Measurements from ENCODE around the gene GGCX.
A peak's percentile ranks its signal among the peaks of the same experiment; 100 is the strongest.
"Not testable (repeated sequence)": the region's sequence is repeated elsewhere in the genome, so short reads cannot be mapped to it uniquely, and the experiment has no call there.

The GGCX gene

DNA sequence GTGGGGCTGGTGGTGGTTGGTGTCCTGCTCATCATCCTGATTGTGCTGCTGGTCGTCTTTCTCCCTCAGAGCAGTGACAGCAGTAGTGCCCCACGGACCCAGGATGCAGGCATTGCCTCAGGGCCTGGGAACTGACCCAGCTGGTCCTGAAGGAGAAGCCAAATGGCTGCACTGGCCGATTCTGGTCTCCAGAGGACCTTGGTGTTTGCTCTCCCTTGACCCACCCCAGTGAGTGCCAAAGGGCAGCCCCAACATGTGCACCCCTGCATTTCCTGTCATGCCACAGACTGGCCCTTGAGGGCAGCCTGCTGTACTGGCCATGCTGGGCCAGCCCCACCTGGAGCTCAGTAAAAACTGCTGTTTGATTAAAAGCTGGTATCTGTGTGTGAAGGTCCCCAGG lies 31.7 kb upstream of the GGCX start:
- no peak for DNase-seq

DNA sequence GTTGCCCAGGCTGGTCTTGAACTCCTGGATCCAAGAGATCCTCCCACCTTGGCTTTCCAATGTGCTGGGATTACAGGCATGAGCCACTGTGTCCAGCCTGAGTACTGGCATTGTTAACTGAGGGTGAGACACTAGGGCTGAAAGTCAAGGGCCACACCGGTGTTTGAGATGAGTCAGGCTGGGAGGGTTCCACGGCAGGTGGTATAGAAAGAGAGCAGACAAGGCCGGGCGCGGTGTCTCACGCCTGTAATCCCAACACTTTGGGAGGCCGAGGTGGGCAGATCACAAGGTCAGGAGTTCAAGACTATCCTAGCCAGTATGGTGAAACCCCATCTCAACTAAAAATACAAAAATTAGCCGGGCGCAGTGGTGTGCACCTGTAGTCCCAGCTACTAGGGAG lies 31.0 kb upstream of the GGCX start:
- DNase-seq = not testable (repeated sequence)

DNA sequence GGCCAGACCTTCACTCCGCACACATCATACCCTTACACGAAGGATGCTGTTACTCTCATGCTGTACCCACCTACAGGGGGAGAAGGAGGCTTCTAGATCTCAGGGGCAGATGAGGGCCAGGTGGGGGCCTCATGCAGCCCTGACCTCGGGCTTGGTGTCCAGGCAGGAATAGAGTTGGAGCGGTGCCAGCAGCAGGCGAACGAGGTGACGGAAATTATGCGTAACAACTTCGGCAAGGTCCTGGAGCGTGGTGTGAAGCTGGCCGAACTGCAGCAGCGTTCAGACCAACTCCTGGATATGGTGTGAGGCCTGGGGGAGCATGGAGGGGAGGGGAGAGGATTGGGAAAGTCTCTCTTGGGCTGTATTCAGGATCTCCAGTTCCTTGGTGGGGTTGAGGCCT lies 30.3 kb upstream of the GGCX start:
- DNase-seq = no peak

DNA sequence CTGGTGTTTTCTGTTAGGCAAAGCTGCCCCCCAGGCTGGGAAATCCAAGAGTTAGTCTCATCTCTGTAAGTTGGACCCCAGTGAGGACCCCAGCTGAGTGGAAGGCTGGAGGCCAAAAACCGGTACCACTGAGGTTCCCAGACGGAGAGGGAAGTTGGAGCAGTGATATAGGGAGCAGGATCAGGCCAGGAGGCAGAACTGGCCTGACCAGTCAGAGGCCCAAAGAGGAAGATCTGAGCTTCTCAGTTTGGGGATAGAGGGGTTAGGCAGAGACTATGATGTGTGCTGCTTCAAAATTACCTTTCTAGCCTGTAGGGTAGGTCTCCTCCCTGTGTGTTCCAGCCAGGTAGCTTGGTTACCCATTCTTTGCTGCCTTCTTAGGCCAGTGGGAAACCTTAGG lies 29.7 kb upstream of the GGCX start:
- no peak for DNase-seq

DNA sequence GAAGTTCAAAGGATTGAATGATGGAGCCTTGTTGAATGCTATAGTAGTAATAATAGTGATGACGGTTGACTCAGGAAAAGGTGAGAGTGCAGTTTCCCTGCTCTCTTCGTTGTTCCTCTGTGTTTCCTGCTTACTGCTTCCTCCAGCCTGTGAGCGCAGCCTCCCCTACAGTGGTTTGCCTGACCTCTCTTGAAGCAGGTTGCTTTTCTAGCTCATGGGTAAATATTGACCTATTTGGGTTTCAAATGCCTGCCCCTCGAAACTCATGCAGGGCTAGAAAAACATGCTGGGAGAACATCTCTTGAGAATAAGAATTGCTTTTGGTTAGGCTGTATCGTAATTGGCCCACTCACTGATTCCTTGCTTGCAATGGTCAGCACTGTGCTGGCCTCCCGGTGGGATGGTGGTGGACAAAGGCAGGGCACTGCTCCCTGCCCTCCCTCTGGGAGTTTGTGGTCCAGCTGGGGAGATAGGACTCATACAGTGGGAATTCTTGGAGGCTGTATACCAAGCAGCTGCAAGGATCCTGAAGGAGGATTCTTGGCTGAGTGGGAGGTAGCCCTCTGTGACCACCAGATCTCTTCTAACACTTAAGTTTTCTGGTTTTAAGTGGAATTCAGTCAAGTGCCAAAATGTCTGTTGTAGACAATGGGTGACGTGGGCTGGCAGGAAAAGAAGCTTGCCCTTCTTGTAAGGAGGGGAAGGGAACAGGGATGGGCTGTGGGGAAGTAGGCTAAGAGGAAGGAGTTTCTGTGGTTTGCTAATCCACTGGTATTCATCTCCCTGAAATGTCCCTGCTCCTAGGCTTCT lies 28.9 kb upstream of the GGCX start:
- DNase-seq = no peak

DNA sequence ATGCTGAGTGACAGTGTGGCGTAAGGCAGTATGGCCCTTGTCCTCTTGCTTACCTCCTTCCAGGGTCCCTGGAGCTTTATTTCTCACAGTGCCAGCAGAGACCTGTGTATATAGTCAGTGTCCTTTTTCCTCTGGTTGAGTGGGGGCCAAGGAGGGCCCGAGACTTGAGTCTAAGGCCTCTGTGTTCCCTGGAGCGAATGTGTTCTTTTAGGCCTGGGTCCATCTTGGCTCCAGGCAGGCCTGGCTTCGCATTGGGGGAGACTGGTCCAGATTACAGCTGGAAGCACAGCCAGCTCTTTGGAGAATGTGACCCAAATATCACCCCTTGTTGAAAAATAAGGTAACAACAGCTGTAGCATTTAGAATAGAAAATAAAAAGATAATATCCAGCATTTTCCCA lies 27.9 kb upstream of the GGCX start:
- no peak for DNase-seq

DNA sequence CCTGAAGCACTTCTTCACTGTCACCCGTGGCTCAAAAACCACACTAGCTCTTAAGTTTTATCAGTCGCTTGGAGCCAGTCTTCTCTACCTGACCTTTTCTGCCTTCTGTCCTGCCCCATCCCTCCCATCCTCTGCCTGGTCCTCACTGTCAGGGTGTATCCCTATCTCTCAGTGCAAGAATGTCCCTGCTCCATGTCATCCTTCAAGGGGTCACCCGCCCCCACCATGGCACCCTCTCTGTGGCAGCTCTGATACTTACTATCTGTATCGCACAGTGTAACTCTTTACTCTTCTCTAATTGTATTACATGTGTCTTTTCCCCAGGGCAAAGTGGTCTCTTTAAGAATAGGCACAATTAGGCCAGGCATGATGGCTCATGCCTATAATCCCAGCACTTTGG lies 27.4 kb upstream of the GGCX start:
- DNase-seq = no peak

DNA sequence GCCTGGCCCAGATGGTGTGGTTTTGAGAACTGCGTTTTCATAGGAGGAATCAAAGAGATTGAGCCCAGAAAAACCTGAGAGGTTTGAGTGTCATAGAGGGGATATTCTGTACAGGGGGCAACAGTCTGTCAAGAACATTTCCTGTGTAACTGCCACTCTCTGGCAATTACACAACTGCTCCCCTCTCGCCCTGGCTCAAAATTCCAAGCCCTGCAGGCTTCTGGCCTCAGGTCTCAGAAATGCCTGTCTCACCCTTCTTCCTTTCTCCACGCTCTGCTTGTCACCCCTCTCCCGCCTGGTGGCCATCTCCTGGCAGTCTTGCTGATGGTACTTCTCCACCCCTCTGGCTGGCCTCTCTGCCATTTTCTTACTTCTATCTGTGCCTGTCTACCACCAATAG lies 26.9 kb upstream of the GGCX start:
- DNase-seq = no peak

DNA sequence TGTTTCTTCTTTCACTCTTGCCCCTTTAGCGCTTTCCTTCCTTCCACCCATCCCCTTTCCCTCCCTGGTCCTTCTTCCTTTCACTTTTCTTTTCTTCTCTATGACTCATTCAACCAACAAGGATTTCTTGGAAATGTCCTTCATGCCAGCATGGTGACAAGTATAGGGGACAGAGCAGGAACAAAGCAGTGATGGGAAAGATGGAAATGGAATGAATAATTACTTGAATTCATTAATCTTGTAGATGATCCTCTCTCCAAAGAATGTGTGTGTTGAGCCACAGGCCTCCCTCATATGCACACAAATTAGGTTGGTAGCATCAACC lies 24.4 kb upstream of the GGCX start:
- no peak for DNase-seq

DNA sequence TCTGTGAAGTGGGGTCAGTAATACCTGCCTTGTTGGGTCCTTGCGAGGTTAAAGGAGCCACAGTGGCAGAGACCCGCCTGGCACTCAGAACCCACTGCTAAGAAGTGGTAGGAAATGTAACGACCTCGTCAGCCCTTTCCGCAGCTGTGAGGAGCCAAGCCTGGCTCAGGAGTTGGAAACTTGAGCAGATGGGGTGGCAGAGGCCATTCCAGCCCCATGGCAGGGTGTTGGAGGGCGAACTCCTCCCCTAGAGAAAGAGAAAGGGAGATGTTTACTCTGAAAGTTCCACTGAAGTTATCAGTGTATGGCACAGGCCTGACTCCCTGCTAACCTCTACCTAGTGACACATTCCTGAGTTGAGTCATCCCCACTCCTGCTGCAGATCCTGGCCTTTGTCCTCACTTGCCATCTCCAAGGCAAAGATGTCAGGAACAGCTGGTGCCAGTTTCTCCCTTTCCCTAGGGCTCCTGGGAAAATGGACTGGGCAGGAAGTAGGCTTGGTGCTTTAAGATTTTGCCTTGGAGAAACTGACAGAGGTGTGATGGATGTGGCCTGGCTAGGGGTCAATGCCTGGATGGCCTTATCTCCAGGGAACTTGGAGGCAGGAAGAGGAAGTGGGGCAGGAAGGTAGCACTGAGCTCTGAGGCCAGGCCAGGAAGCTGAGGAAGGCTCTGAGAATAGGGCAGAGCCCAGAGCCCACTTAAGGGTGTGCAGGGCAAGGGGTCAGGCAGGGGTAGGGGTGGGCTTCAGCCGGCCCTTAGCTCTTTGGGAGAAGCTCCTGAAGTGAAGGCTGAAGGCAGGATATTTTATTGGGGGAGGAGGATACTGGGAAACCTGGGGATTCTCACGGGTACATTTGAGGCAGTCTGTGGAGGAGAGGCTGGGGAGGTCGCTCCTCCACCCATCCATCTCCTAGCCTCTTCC lies 23.8 kb upstream of the GGCX start:
- DNase-seq = peak; percentile 25

DNA sequence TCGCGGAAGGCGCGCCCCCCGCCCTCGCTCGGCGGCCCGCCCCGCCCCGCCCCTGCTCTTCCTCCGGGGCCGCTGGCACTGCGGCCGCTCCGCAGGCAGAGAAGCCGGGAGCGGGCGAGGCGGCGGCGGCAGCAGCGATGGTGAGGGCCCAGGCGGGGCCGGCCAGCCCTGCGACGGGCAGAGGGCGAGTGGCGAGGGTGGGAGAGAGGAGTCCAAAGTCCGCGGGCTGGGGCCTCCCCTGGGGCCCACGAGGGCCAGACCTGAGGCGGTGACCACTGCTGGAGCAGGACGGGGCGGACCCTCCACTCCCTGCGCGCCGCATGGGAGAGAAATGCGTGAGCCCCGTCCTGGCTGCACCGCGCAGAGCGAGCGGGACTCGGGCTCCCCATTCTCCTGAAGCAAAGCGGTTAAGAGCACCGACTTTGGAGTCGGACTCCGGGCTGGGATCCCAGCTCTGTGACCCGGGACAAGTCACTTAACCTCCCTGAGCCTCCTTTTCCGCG lies 23.1 kb upstream of the GGCX start, which contains the start of gene VAMP5:
Gene VAMP5 (plus strand): TSS at position 78 of the 503 bp plus-strand sequence. CDS start 60 bp downstream, at position 138.
- no peak for DNase-seq

DNA sequence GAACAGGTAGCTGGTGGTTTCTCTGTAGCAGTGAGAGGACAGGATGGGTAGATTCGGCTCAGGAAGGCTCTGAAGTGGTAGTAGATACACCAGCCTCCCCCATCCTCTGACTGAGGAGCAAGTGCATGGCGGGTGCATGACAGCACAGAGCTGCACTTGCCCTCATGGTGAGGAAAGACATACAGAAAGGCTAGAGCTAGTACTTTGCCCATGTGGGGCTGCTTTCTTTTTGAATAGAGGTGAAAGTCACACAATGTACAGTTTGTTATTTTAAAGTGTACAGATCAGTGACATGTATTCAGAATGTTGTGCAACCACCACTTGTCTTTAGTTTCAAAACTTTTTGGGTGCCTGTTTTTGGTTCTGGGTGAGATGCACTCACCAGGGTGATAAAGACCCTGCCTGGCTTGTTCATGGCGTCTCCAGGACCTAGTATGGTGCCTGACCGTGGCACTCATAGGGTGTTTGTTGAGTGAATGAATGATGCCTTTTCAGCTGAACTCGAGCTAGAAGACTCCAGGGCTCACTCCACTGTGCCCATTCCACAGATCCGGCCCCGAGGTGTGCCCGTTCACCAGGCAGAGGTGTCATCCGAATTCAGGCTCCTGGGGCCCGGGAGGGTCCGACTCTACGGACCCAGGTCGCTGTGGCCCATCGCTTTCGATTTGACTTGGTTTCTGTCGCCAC lies 22.5 kb upstream of the GGCX start:
- peak; percentile 33 for DNase-seq

DNA sequence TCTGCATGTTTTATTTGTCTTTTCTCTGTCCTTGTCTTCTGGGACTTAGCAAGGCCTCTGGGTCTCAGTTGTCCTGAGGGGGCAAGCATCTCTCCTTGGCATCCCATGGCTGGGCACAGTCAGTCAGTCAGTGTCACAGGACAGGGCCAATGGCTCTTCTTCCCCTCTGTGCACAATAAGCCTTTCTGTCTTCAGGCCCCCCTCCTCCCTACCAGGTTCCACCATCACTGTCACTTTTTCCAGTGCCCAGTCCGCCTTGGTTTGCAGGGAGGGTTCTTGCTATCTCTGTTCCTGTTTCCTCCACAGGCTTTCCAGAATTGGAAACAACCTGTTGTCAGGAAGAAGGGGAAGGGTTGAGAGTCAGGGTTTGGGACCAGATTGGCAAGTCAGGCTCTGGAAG lies 21.2 kb upstream of the GGCX start:
- no peak for DNase-seq

DNA sequence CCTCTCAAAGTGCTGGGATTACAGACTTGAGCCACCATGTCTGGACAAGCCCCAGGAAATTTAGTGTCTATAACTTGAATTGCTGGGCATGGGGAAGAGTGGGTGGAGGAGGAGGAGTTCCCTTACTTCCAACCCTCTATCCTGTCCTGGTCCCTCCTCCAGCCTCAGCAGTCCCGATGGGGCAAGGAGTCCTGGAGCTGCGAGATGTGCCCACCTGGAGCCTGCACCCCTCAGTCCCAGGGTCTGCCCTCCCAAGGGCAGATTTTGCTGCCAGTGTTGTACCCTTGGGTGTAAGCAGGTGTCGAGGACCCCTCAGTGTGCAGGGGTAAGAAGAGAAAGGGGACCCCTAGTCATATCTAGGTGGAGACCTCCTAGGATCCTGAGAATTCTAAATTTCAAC lies 18.9 kb upstream of the GGCX start:
- no peak for DNase-seq

DNA sequence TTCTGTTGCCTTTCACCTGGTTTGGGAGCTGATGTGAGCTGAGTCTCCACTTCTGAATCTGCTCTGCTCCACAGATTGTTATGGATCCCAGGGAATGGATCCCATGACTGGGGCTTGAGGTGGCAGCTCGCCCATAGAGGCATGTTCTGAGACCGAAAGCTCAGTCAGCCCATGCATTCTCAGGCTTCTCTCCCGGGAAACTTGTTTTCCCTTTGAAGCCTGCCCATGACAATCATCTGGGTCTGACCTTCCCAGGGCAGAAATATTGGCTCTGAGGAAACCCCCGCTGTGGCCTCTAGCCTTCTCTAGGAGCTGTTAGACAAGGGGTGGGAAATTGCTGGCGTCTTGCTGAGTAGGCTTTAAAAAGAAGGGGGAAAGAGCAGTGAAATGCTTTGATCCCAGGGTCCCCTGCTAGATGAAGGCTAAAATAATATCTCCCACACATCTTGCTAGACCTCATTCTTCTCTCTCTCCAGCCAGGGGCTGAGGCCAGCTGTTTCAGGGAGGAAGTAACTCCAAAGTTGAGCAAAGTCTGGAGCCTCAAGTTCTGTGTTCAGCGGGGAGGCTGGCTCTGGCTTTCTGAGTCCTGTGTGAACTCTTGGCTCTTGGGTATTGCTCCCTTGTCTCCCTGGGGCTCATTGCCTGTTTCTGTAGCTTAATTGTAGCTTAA lies 18.1 kb upstream of the GGCX start:
- DNase-seq = no peak

DNA sequence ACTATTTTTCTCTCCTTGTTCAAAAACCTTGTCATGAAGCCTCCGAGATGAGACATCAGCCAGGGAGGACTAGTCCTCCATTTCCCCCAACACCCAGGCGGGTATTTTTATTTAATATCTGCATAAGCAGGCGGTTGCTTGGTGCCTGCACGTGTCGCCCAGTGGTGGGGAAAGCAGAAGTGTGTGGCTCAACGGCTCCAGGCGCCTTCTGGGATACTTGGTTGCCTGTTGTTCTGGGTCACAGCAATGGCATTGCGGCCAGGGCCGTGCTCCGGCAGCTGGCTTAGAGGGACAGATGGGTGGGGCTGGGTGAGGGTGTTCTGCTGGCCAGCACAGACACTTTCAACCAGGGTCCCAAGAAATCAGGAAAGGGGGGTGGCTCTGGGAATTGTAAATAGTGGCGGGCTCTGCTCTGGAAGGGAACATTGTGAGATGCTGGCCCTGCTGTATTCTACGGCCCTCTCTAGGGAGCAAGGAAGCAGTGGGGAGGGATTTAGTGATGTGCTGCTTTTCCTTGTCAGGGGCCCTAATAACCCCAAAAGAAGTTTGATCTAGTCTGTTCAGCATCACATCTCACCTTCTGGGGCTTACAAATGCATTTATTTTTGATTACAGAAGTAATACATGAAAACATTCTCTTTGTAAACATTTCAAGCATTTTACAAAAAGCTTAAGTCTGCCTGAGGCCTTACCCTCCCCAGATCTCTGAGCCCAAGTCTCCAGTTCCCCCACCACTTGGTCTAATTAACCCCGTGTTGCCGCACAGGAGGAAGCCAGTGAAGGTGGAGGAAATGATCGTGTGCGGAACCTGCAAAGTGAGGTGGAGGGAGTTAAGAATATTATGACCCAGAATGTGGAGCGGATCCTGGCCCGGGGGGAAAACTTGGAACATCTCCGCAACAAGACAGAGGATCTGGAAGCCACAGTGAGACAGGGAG lies 17.2 kb upstream of the GGCX start:
- DNase-seq = no peak

DNA sequence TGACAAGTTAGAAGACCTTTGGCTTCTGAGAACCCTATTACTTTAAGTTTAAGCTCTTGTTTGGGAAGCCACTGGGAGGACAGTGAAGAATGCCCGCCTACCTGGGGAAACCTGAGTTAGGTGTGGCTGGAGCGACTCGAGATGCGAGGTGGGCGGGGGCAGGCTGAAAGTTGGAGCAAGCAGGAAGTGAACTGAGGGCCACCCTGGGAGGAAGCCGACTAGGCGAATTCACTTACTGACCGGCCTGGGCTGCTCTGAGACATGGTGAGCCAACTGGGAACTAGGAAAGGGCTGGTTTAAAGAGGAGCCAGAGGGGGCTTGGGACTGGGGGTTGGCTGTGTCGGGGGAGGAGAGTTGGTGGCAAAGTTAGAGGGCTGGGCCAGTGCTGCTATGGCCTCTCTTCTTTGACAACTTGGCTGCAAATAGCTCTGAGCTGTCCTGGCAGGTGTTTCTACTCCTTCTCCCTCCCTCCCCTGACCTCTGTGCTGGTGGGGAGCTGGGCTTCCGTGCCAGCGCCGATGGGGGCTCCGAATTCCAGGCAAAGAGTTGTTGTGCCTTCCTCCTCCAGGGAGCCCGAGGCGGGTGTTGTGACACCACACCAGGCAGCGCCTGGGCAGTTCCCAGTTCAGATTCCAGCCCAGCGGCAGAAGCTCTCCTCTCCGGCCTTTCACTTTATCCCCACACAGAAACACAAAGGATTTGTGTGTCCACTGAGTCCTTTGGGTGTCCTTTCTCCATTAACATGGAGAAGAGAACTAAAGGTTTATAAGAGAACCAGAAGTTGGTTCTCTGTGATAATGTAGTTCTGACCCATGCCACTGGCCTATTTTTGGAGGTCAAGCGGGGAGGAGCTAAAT lies 16.3 kb upstream of the GGCX start, which contains the start of gene VAMP8:
Gene VAMP8 (plus strand): TSS at position 201 of the 857 bp plus-strand sequence. CDS start 61 bp downstream, at position 262.
- DNase-seq = peak; percentile 56

DNA sequence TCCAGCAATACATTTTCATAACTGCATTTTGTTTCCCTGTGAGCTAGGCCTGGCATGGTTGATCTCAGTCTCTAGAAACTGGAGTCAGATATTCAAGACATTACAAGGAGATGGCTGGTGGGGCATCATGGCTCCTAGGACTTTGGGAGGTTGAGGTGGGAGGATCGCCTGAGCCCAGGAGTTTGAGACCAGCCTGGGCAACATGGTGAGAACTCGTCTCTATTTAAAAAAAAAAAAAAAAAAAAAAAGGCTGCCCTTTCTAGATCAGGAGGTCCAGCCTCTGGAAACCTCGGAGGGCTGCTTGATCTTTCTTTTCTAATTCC lies 15.7 kb upstream of the GGCX start:
- DNase-seq = no peak

DNA sequence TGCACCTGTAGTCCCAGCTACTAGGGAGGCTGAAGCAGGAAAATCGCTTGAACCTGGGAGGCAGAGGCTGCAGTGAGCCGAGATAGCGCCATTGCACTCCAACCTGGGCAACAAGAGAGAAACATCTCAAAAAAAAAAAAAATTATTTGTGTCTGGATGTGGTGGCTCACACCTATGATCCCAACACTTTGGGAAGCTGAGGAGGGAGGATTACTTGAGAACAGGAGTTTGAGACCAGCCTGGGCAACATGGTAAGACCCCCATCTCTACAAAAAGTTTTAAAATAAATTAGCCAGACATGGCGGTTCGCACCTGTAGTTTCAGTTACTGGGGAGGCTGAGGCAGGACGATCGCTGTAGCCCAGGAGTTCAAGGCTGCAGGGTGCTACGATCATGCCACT lies 14.4 kb upstream of the GGCX start:
- DNase-seq = no peak

DNA sequence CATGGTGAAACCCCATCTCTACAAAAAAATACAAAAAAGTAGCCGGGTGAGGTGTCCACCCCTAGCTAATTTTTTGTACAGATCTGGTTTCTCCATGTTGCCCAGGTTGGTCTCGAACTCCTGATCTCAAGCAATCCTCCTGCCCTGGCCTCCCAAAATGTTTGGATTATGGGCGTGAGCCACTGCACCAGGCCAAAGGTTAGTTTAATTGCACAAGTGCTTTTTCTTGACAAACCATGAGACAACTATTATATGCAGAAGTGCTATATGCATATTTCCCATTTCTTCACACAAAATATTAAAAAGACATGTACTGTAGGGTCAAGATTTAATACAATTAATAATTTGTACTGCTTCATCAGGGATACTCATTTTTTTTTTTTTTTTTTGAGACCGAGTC lies 5.0 kb upstream of the GGCX start:
- DNase-seq = no peak

DNA sequence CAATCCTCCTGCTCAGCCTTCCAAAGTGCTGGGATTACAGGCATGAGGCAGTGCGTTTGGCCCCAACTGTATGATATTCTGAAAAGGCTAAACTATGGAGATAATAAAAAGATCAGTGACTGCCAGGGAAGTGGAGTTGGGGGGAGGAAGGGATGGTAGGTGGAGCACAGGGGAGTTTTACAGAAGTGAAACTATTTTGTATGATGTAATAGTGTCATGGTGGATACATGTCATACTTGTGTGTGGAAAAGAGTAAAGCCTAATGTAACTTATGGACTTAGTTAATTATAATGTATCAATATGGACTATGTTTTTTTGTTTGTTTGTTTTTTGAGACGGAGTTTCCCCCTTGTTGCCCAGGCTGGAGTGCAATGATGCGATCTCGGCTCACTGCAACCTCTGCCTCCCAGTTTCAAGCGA lies 2.9 kb upstream of the GGCX start:
- no peak for DNase-seq

All from central memory CD4-positive, alpha-beta T cell (primary cell).